AG08396 (cell line): ENCODE data around the gene RAD51B.
"Not testable (repeated sequence)": the region's sequence is repeated elsewhere in the genome, so short reads cannot be mapped to it uniquely, and the experiment has no call there.

Experiments
- DNase-seq: peaks from one replicate; pipeline ENCODE4 v3.0.0; 2012; ENCODE audit warnings: low spot score, mixed read lengths

The RAD51B gene

GRCh38 chr14:68685419-68686204, 866.0 kb downstream of the RAD51B start:
- DNase-seq = no peak

GRCh38 chr14:68686205-68686465, 866.6 kb downstream of the RAD51B start:
- DNase-seq = no peak

GRCh38 chr14:68686724-68687123, 867.1 kb downstream of the RAD51B start:
- DNase-seq = no peak

GRCh38 chr14:68687746-68688145, 868.2 kb downstream of the RAD51B start:
- DNase-seq = peak; percentile 63

- DNase-seq = no peak
These were observed 869.3 kb downstream of the RAD51B start for GRCh38 chr14:68688872-68689371.

GRCh38 chr14:68689511-68689910, 869.9 kb downstream of the RAD51B start:
- DNase-seq = no peak

GRCh38 chr14:68690089-68690958, 870.7 kb downstream of the RAD51B start:
- no peak for DNase-seq

GRCh38 chr14:68691031-68691791, 871.6 kb downstream of the RAD51B start:
- DNase-seq = no peak

GRCh38 chr14:68691792-68692118, 872.2 kb downstream of the RAD51B start:
- no peak for DNase-seq

- no peak for DNase-seq
These were observed 872.6 kb downstream of the RAD51B start for GRCh38 chr14:68692216-68692615.

GRCh38 chr14:68692916-68693771, 873.6 kb downstream of the RAD51B start:
- no peak for DNase-seq

- DNase-seq = no peak
These were observed 874.3 kb downstream of the RAD51B start for GRCh38 chr14:68693926-68694325.

GRCh38 chr14:68694516-68695235, 875.1 kb downstream of the RAD51B start:
- no peak for DNase-seq

- peak; percentile 90 for DNase-seq
These were observed 875.8 kb downstream of the RAD51B start for GRCh38 chr14:68695326-68695768.

GRCh38 chr14:68695856-68696255, 876.3 kb downstream of the RAD51B start:
- DNase-seq = no peak

- no peak for DNase-seq
These were observed 876.7 kb downstream of the RAD51B start for GRCh38 chr14:68696266-68696665.

GRCh38 chr14:68696721-68697495, 877.3 kb downstream of the RAD51B start:
- DNase-seq = no peak

GRCh38 chr14:68698773-68699172, 879.2 kb downstream of the RAD51B start:
- not testable (repeated sequence) for DNase-seq

GRCh38 chr14:68701001-68701741, 881.6 kb downstream of the RAD51B start:
- no peak for DNase-seq
